Measurements from ENCODE around the gene AATF. TPM values are rescaled to one million over a fixed set of nuclear protein-coding genes. Genes with fewer than 3 reads are reported as not detected.

Gene AATF
- total and polyA plus RNA-seq, 2 of the 8 experiments (the other 6 are each of a cell fraction or from before 2014, with no cell fraction given), result 20.1 to 62.8 TPM

- TF ChIP-seq SIN3A (conservative IDR thresholded peaks at IDR 0.05 in 1 of 2, IDR thresholded peaks at IDR 0.05 in 1 of 2; ENCODE audit: low read depth in 1 of 2, low read length in 2 of 2) (no peak), POLR2AphosphoS5 (IDR thresholded peaks at IDR 0.05; ENCODE audit: low read depth, low read length) (no peak), FOSL1 (IDR thresholded peaks at IDR 0.05; ENCODE audit: insufficient read depth, low read depth, low read length) (no peak), SUZ12 (IDR thresholded peaks at IDR 0.05; ENCODE audit: low read length) (peak; percentile 86), ATF2 (IDR thresholded peaks at IDR 0.05; ENCODE audit: low read length) (no peak), CHD1 (IDR thresholded peaks at IDR 0.05; ENCODE audit: low read depth, low read length) (no peak), E2F6 (IDR thresholded peaks at IDR 0.05) (no peak), SP1 (IDR thresholded peaks at IDR 0.05; ENCODE audit: low read depth, low read length) (0 out of 2 replicates have a peak, but pooled peaks have one; percentile 9), RNF2 (IDR thresholded peaks at IDR 0.05; ENCODE audit: borderline replicate concordance, low read depth, low read length, missing control alignments, poor library complexity, severe bottlenecking) (peak; percentile 98), USF2 (IDR thresholded peaks at IDR 0.05; ENCODE audit: low read length) (no peak), EZH2 (IDR thresholded peaks at IDR 0.05; ENCODE audit: low read depth, low read length, severe bottlenecking) (peak; percentile 75), RBBP5 (IDR thresholded peaks at IDR 0.05; ENCODE audit: borderline replicate concordance, low read depth, low read length) (no peak), GABPA (IDR thresholded peaks at IDR 0.05; ENCODE audit: borderline replicate concordance, insufficient read depth, low read length) (0 out of 2 replicates have a peak, but pooled peaks have one; percentile 53), RAD21 (IDR thresholded peaks at IDR 0.05 in 1 of 2, conservative IDR thresholded peaks at IDR 0.05 in 1 of 2; ENCODE audit: low read depth in 2 of 2, low read length in 2 of 2) (no peak), ASH2L (IDR thresholded peaks at IDR 0.05; ENCODE audit: low read length) (no peak)
Observed at GRCh38 chr17:36943250-36944191, 5.2 kb upstream of the AATF start (continued).

Measured in H1 (cell line).